HCT116 (cell line): ENCODE results near the gene NCDN. TPM values are rescaled to one million over a fixed set of nuclear protein-coding genes. Genes with fewer than 3 reads are reported as not detected.

Experiments used
- ATAC-seq: fragments of 200-7000 bp; cut with Tn5 transposase; 2 replicates; pipeline ENCODE4 v1.9.1; 2020; ENCODE audit warnings: mild to moderate bottlenecking, moderate library complexity
- BruUV-seq: library from RNA; stranded (reverse); fragments of 400-500 nt; replicated peaks from 2 replicates; lab custom pipeline; 2021; lab: Mats Ljungman, UMichigan
- CTCF ChIA-PET: fragments of 300-600 bp; sonication (Branson Sonifier 250); formaldehyde crosslinking; loops from one replicate; lab custom pipeline; 2021; ENCODE audit warnings: antibody characterized with exemption; lab: Charles Lee
- POLR2A ChIA-PET: fragments of 300-600, 350-600 bp; sonication (Branson Sonifier 250); formaldehyde crosslinking; loops from one replicate; lab custom pipeline; 2021; ENCODE audit warnings: antibody characterized with exemption; lab: Charles Lee
- RAD21 ChIA-PET, 2 experiments: fragments of 300-600 bp; sonication (Branson Sonifier 250); formaldehyde crosslinking; loops; one replicate each; lab custom pipeline; 2023; ENCODE audit warnings: low total read pairs in 2 of 2; ENCODE audit not compliant: uncharacterized antibody in 2 of 2, unreplicated experiment in 2 of 2, low non-redundant PET in 1 of 2; lab: Charles Lee
- DNase-seq: peaks from one replicate; pipeline ENCODE4 v3.0.0-alpha.2; 2010; ENCODE audit warnings: low read depth, low spot score
- H2AFZ ChIP-seq: fragments of 200-600 bp; shearing (Covaris generic), sonication (generic); 2 replicates; pipeline ENCODE4 v1.6.1; 2017; ENCODE audit warnings: low read depth, mixed run types, mixed read lengths, antibody characterized with exemption, low read length; ENCODE audit not compliant: poor library complexity, severe bottlenecking
- H3K27ac ChIP-seq: 2 replicates; pipeline ENCODE4 v1.5.1; 2012; ENCODE audit warnings: low read depth, low read length
- H3K27me3 ChIP-seq: fragments of 200-600 bp; sonication (generic); 2 replicates; pipeline ENCODE4 v1.6.1; 2016; ENCODE audit warnings: mixed run types, low read length, mixed read lengths; ENCODE audit not compliant: insufficient read depth
- H3K36me3 ChIP-seq, 2 experiments: fragments of 200-500 bp in 1 of 2; fragments of 200-600 bp in 1 of 2; sonication (Bioruptor generic) in 1 of 2; sonication (generic) in 1 of 2; 2 replicates each; pipeline versions ENCODE4 v1.5.1 to v1.6.1; 2014 to 2016; ENCODE audit warnings: low read length in 2 of 2, inconsistent platforms in 1 of 2, mixed read lengths in 1 of 2, mixed run types in 1 of 2; ENCODE audit not compliant: insufficient read depth in 2 of 2, control insufficient read depth in 1 of 2
- H3K4me1 ChIP-seq, 2 experiments: fragments of 200-600 bp in 1 of 2; sonication (generic) in 1 of 2; 2 replicates each; pipeline versions ENCODE4 v1.5.1 to v1.6.1; 2012 to 2017; ENCODE audit warnings: low read length in 2 of 2, inconsistent platforms in 1 of 2, mild to moderate bottlenecking in 1 of 2, mixed read lengths in 1 of 2, mixed run types in 1 of 2, moderate library complexity in 1 of 2; ENCODE audit not compliant: insufficient read depth in 2 of 2, control insufficient read depth in 1 of 2
- H3K4me2 ChIP-seq: fragments of 200-600 bp; sonication (generic); 2 replicates; pipeline ENCODE4 v1.6.1; 2017; ENCODE audit warnings: mixed run types, low read length, mixed read lengths
- H3K4me3 ChIP-seq, 2 experiments: fragments of 200-600 bp in 1 of 2; sonication (generic) in 1 of 2; replicated peaks in 1 of 2; 2 replicates each; pipeline ENCODE4 v1.5.1; 2011 to 2016; ENCODE audit warnings: low read length in 2 of 2, control low read depth in 1 of 2, low read depth in 1 of 2, mild to moderate bottlenecking in 1 of 2, mixed read lengths in 1 of 2, mixed run types in 1 of 2
- H3K79me2 ChIP-seq: fragments of 200-600 bp; sonication (generic); 2 replicates; pipeline ENCODE4 v1.6.1; 2017; ENCODE audit warnings: mild to moderate bottlenecking, mixed run types, low read length, moderate library complexity, mixed read lengths; ENCODE audit not compliant: insufficient read depth
- H3K9ac ChIP-seq: fragments of 200-600 bp; sonication (generic); 2 replicates; pipeline ENCODE4 v1.6.1; 2016; ENCODE audit warnings: low read length, mixed read lengths
- H3K9me2 ChIP-seq: fragments of 200-600 bp; sonication (generic), shearing (Covaris generic); 2 replicates; pipeline ENCODE4 v1.6.1; 2017; ENCODE audit warnings: mixed run types, mild to moderate bottlenecking, moderate library complexity; ENCODE audit not compliant: insufficient read depth
- H3K9me3 ChIP-seq, 2 experiments: fragments of 200-500 bp in 1 of 2; fragments of 200-600 bp in 1 of 2; sonication (Bioruptor generic) in 1 of 2; sonication (generic) in 1 of 2; 2 replicates each; pipeline ENCODE4 v1.6.1; 2014 to 2017; ENCODE audit warnings: low read length in 2 of 2, mixed read lengths in 2 of 2, inconsistent platforms in 1 of 2, low read depth in 1 of 2, mild to moderate bottlenecking in 1 of 2, mixed run types in 1 of 2, moderate library complexity in 1 of 2; ENCODE audit not compliant: control insufficient read depth in 1 of 2, insufficient read depth in 1 of 2
- H4K20me1 ChIP-seq: fragments of 200-600 bp; sonication (generic), shearing (Covaris generic); 2 replicates; pipeline ENCODE4 v1.6.1; 2017; ENCODE audit warnings: mixed run types, mild to moderate bottlenecking, moderate library complexity; ENCODE audit not compliant: insufficient read depth
- CBX3 ChIP-seq: IDR thresholded peaks from 2 replicates; pipeline ENCODE4 v1.6.1; 2012; ENCODE audit warnings: low read depth
- EGR1 ChIP-seq: IDR thresholded peaks from 2 replicates; pipeline ENCODE4 v1.6.1; 2012; ENCODE audit warnings: low read depth
- EZH2phosphoT487 ChIP-seq: fragments of 200-600 bp; IDR thresholded peaks from 2 replicates; pipeline ENCODE4 v1.6.1; 2018; ENCODE audit warnings: antibody characterized with exemption, borderline replicate concordance
- FOSL1 ChIP-seq: IDR thresholded peaks from 2 replicates; pipeline ENCODE4 v1.6.1; 2012; ENCODE audit warnings: low read depth
- JUND ChIP-seq: IDR thresholded peaks from 2 replicates; pipeline ENCODE4 v1.6.1; 2012
- POLR2A ChIP-seq: IDR thresholded peaks from 2 replicates; pipeline ENCODE4 v1.7.0; 2011; ENCODE audit warnings: borderline replicate concordance; ENCODE audit not compliant: insufficient read depth, insufficient read length; ENCODE audit errors: extremely low read depth
- SP1 ChIP-seq: IDR thresholded peaks from 2 replicates; pipeline ENCODE4 v1.6.1; 2012; ENCODE audit warnings: low read depth
- SRF ChIP-seq: IDR thresholded peaks from 2 replicates; pipeline ENCODE4 v1.6.1; 2012; ENCODE audit warnings: low read depth
- ZNF274 ChIP-seq: fragments of 200-500 bp; sonication (Bioruptor generic); IDR thresholded peaks from 2 replicates; pipeline ENCODE4 v1.6.1; 2014; ENCODE audit warnings: mild to moderate bottlenecking, low read depth, low read length, inconsistent platforms
- intact Hi-C: fragments of 100-400 bp; cut with micrococcal nuclease; formaldehyde crosslinking; loops from 2 replicates; pipeline ENCODE4 v1.10.0; 2022
- total RNA-seq: library from RNA; stranded (reverse); gene quantifications from one replicate; pipeline ENCODE4 v1.2.1, GENCODE V29; 2021; ENCODE audit not compliant: unreplicated experiment
- TF ChIP-seq, protein P1 (sequence below): IDR thresholded peaks from 2 replicates; pipeline ENCODE4 v1.6.1; 2012; ENCODE audit warnings: low read depth

NCDN gene
- total RNA-seq, 1 experiment from 2014 or later = 24.5 TPM

DNA sequence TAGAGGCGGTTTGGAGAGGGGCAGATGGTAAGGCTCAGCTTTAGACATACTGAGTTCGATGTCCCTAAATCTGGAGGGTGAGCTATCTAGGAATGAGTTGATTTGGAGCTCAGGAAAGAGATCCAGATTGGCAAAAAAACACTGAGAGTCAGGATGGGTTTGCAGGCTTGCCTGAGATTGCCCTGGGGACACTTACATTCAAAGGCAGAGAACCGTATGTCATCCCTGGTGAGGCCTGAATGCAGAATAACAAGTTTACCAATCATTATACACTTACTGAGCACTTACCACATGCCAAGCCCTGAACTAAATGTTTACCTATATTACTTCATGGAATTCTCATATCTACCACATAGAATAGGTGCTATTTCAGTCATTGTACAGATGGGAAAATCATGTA lies 43.0 kb downstream of the NCDN start:
- DNase-seq (no peak), ATAC-seq (no peak)
- no peaks in the 10 kb centered on the region for H3K27me3 ChIP-seq
- H3K79me2 ChIP-seq = peaks cover 17% of the 10 kb centered on the region
- no peaks in the 10 kb centered on the region for H3K4me1 ChIP-seq
- no peak overlapping the region for H2AFZ ChIP-seq
- POLR2A ChIA-PET = no interaction called here
- H3K4me3 ChIP-seq = no peak overlapping the region
- peaks cover 39 to 50% of the 10 kb centered on the region in 2 experiments; a peak in 3 of 4 replicates for H3K36me3 ChIP-seq
- no TSS peak for BruUV-seq
- H3K9me2 ChIP-seq = no peaks in the 10 kb centered on the region
- no peak overlapping the region for H3K4me2 ChIP-seq
- RAD21 ChIA-PET = no interaction called here
- H3K9ac ChIP-seq = no peak overlapping the region
- H3K9me3 ChIP-seq = no peaks in the 10 kb centered on the region
- intact Hi-C loops = no loop called here
- peaks cover 4% of the 10 kb centered on the region; the same call in 1 of the 2 replicates for H4K20me1 ChIP-seq
- CTCF ChIA-PET = no interaction called here
- TF ChIP-seq JUND (no peak), FOSL1 (no peak), ZNF274 (no peak), EZH2phosphoT487 (no peak), EGR1 (no peak), POLR2A (no peak), CBX3 (no peak), SP1 (no peak), SRF (no peak)
- TF ChIP-seq, protein P1, sequence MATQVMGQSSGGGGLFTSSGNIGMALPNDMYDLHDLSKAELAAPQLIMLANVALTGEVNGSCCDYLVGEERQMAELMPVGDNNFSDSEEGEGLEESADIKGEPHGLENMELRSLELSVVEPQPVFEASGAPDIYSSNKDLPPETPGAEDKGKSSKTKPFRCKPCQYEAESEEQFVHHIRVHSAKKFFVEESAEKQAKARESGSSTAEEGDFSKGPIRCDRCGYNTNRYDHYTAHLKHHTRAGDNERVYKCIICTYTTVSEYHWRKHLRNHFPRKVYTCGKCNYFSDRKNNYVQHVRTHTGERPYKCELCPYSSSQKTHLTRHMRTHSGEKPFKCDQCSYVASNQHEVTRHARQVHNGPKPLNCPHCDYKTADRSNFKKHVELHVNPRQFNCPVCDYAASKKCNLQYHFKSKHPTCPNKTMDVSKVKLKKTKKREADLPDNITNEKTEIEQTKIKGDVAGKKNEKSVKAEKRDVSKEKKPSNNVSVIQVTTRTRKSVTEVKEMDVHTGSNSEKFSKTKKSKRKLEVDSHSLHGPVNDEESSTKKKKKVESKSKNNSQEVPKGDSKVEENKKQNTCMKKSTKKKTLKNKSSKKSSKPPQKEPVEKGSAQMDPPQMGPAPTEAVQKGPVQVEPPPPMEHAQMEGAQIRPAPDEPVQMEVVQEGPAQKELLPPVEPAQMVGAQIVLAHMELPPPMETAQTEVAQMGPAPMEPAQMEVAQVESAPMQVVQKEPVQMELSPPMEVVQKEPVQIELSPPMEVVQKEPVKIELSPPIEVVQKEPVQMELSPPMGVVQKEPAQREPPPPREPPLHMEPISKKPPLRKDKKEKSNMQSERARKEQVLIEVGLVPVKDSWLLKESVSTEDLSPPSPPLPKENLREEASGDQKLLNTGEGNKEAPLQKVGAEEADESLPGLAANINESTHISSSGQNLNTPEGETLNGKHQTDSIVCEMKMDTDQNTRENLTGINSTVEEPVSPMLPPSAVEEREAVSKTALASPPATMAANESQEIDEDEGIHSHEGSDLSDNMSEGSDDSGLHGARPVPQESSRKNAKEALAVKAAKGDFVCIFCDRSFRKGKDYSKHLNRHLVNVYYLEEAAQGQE = no peak
- TF ChIP-seq, all 23 proteins: peak for 0
- H3K27ac ChIP-seq = no peak overlapping the region
